ENCODE data around the gene BCL11B.

BCL11B gene

DNA sequence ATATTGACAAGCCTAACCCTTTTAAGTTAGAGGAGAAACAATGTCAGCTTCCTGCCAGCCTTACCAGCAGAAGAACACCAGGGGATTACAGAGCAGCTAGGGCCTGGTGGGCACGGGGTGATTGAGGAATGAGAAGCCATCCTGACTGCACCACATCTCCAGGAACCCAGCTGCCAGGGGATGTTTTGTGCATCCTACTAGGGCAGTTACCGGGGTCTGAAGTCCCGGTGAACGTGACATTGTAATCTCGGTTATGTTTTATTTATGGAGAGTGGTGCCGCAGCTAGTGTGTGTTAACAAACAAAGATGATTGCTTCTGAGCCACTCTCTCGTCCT is 115.9 kb downstream of the BCL11B start:
- no peak overlapping the region for H3K4me3 ChIP-seq (ENCODE audit: low read depth, low read length)
- DNase-seq (ENCODE audit: low read depth) = no peak

DNA sequence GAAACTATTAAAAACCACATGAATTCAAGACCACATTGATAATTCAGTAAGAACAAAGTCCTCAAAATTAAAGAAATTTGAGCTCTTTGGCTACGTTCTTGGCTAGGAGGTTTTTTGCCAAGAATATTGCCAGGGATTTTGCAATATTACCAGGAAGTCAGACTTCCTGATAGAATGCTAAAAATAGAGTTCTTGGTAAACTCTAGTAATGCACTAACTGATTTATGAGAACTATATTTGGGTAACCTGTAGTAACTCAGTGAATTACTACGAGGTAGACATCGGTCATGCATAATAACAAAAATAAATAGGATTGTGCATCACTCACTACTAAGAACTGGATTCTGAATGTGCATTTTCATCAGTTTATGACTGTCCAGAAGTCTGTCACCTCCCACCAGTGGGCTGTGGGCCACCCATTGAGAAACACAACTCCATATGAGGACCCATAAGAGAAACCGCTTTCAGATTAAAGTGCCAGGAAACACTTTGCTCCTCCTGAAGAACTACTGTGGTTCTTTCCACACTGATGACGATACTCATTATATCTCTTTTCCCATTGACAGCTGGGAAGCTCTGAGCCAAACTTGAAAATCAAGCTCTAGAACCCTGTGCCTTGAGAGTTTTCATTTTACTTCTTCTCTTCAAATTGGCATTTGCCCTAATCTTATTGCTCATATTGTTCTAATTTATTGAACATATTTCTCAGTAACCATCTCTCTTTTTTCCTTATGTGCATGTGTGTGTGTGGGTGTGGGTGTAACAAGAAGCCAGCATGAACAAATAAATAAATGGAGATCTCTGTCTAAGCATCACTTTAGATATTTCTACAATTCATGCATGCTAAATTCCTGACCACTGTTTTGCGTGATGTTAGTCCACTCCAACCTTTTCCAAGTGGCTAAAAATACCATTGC is 116.6 kb downstream of the BCL11B start:
- no peak for DNase-seq (ENCODE audit: low read depth)
- H3K4me3 ChIP-seq (ENCODE audit: low read depth, low read length) = no peak overlapping the region

DNA sequence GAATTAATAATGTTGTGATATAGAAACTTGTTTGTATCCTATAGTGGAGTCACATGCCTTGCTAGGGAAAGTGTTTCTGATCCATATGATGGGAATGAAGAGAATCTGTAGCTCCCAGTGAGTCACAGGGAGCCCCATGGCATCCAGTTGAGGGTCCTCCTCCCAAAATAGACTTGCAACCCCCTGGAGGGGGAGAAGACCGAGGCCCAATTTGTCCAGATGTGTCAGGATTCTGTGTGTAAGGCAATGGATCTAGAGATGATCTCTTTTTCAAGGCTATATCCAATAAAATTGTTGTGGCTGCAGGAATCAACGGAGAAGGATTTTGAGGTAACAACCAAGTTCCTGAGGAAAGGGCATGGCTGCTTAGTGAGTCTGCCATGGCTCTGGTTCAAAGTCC is 121.8 kb downstream of the BCL11B start:
- DNase-seq (ENCODE audit: low read depth) = no peak

DNA sequence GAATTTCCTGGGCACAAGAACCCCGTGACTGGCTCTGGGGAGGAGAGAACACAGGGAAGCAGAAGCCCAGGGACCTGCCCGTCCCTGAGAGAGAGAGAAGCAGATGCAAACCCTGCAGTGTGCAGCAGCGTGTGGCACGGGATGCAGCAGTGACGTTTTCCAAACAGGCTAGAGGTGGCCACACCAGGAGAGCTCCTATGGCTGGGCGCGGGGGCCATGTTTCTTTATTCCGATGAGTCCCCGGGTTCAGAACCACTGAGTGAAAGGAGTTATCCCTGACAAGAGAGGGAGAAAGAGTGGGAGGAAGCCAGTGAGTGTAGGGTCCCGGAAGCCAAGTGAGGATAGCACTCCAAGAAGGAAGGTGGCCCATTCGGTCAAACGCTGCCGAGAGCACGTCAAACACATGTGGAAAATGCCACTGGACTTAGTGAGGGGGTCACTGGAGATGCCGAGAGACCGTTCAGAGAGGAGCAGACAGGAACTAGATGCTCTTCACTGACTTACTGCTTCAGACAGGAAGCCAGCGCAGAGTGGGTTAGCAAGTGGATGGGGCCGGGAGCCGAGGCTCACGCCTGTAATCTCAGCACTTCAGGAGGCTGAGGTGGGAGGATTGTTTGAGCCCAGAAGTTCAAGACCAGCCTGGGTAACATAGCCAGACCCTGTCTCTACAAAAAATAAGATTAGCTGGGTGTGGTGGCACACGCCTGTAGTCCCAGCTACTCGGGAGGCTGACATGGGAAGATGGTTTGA is 123.0 kb downstream of the BCL11B start:
- H3K4me3 ChIP-seq (ENCODE audit: low read depth, low read length) = no peak overlapping the region
- no peak for DNase-seq (ENCODE audit: low read depth)

More for the DNA sequence above, 121.8 kb downstream of the BCL11B start:
- H3K4me3 ChIP-seq (ENCODE audit: low read depth, low read length) = no peak overlapping the region

DNA sequence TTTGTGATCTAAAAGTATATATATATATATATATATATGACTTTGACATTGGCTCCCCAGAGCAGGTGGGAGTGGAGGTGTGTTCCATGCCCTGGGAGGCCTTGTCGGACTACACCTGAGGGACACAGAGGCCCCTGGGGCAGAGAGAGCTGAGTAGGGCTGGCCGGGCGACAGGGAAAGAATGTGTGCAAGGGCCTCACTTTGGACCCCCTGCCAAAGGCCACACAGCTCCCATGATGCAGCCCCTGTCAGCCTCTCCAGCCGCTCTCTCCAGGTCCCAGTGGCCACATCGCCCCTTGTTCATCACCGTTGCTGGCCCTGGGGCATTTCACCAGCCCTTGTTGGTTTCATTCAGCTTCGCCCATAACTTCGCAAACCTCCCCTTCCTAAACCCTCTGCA is 123.9 kb downstream of the BCL11B start:
- DNase-seq (ENCODE audit: low read depth) = no peak
- H3K4me3 ChIP-seq (ENCODE audit: low read depth, low read length) = no peak overlapping the region

DNA sequence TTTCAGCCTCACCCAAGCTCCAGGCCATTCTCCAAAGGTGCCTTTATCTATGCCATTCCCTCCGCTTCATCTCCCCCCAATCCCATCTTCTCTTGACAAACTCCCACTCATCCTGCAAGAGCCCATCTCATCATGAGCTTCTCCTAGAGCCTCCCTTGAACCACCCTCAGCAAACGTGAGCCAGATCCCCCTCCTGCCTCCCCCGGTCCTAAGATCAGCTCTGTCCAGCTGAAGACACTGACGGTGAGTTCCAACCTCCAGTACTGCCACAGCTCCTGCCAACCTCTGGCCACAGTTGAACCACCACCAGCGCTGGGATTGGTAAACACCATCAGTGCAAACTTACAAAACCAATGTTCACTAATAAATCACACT is 124.6 kb downstream of the BCL11B start:
- H3K4me3 ChIP-seq (ENCODE audit: low read depth, low read length) = no peak overlapping the region
- no peak for DNase-seq (ENCODE audit: low read depth)

DNA sequence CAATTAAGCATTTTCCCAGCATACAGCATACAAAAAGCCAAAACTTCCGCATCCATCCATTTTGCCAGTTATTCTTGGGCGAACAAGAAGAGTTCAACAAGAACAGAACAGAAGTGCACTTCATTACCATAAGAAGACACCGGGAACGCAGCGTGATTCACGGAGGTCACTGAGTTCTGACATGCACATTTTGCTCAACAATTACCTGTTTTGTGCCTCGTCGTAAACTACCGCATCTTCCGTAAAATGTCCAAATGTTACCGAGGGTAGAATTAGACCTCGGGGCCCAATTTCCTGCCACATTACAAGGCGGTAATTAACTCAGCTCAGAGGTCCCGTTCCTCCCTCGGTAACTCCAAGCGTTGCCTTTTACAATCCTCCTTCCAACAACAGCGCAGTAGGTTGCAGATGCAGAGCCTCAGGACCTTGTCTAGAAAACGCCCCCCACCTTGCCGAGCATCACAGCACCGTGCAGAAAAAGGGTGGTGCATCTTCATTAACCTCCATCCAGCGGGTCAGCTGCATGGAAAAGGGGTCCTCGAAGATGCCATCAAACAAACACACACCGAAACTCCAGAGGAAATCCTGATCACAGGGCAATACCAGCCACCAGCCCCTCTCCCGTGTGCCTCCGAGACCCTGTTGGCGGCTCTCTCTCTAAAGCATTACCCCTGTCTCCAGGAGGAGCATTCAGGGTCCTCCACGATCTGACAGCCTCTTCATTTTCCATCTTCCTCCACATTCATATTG is 125.2 kb downstream of the BCL11B start:
- no peak for DNase-seq (ENCODE audit: low read depth)
- no peak overlapping the region for H3K4me3 ChIP-seq (ENCODE audit: low read depth, low read length)

DNA sequence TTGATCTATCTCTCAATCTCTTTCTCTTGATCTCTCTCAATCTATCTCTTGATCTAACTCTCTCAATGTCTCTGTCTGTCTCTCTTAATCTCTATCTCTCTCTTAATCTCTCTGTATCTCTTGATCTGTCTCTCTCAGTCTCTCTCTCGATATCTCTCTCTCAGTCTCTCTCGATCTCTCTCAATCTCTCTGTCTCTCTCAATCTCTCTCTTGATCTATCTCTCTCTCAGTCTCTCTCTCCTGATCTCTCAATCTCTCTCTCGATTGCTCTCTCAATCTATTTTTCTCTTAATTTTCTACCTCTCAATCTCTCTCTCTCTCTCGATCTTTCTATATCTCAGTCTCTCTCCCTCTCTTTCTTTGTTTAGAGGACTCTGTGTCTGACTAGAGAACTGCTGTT is 126.7 kb downstream of the BCL11B start:
- DNase-seq (ENCODE audit: low read depth) = no peak
- no peak overlapping the region for H3K4me3 ChIP-seq (ENCODE audit: low read depth, low read length)

DNA sequence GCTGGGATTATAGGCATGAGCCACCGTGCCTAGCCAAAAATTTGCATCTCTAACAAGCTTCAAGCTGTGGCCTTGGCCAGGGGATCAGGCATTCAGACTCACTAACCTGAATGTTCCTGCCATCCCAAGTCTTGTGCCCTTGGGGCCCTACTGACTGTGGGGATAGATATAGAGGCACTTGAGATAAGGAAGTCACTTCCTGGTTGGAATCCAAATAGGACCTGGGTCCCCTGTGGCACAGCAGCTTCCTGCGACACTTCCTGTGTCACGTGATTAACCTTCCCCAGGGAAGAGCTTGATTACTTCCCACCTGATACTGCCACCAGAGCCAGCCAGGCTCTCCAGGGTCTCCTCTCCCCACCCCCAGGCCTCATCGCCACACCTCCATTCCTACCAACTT is 128.2 kb downstream of the BCL11B start:
- DNase-seq (ENCODE audit: low read depth) = no peak

DNA sequence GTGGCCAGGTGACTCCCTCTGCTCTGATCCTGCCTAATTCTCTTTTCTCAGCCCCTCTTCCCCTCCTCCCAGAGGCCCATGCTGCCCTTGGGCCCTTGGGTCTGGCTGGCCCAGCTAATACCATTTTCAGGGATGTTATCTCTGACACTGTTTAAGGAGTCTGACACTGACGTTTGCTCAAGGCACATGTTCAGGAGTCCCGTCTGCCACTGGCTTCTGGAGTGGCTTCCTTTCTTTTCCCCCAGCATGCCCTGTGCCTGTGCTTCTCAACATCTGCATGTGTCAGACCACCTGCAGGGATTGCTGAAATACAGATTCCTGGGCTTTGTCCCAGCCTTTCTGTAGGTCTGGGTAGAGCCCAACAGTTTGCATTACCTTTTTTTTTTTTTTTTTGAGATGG is 128.9 kb downstream of the BCL11B start:
- no peak overlapping the region for H3K4me3 ChIP-seq (ENCODE audit: low read depth, low read length)
- no peak for DNase-seq (ENCODE audit: low read depth)

More for the DNA sequence above, 128.2 kb downstream of the BCL11B start:
- no peak overlapping the region for H3K4me3 ChIP-seq (ENCODE audit: low read depth, low read length)

DNA sequence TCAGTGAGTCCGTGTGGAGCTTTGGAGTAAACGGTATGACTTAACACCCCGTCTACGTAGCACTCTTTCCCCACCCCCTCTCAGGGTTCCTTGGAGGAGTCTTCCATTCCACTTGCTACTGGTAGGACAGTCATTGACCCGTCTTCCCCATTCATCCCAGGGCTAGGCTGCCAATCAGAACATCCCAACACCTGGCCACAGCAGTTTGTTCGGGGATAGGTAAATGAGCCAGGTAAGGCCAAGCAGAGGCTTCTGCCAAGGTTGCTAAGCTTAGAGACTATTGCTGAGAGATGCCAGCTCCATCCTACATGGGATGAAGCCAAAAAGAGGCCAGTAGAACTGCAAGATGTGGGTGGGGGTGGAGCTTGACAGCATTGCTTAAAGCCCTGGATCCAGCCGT is 130.8 kb downstream of the BCL11B start:
- DNase-seq (ENCODE audit: low read depth) = no peak

DNA sequence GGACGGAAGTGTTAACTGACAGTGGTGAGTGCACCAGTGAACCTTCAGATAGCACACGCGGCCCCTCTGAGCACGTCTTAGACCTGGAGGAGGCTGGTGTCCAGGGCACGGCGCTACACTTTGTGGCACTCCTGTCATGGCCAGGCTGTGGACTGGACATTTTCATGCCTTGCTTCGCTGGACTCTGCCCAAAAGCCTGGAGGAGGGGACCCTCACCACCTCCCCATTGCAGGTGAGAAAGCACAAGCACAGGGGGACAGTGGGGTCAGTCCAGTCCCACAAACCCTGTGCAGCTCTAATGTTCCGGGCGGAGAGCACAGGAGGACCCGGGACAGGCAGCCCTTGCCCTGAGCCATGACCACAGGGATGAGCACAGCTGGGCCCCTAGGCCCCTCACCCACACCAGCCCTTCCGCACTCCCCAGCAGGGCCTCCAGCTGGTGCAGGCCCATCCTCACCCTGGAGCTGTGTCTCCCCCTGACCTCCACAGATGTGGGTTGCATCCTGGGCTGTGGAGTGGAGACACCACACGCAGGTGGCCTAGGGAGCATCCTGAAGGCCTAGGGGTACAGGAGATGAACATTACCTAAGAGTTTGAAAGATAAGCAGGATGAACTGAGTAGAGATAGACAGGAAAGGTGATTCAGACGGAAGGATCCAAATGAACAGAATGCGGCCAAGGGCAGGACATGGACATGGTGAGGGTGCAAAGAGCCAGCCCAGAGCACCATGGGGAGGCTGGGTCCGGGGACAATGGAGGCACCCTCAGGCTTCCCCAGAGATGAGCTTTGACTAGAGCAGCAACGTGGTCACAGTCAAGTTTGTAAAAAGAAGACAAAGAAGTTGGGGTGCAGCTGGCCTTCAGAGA is 132.8 kb downstream of the BCL11B start:
- H3K4me3 ChIP-seq (ENCODE audit: low read depth, low read length) = no peak overlapping the region
- no peak for DNase-seq (ENCODE audit: low read depth)

More for the DNA sequence above, 130.8 kb downstream of the BCL11B start:
- no peak overlapping the region for H3K4me3 ChIP-seq (ENCODE audit: low read depth, low read length)

DNA sequence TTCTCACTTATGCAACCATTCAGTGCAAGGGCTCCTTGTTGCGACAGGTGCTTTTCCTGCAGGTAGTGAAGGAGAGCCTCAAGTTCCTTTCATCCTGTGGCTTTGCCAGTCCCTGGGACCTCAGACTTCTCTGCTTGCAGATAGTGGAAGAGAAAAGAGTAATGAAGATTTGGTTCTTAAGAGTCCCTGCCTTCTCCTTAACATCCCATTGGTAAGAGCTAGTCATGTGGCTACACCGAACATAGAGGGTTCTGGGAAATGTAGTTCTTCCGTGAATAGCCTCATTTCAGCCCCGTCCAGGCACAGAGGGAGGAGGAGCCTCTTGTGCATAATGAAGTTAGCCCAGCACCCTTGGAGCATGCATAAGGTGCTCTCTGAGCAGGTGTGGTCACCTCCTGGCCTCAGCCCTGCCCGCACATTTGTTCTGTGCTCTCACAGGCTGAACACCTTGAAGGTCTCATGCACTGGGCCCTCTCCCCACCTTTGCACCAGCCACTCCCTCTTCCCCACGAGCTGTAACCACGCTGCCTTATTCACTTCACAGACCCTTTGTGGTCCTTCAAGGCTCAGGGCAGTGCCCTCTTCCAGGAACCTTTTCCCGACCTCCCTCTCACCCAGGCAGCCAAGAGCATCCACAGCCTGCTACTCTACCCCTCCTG is 134.0 kb downstream of the BCL11B start:
- no peak overlapping the region for H3K4me3 ChIP-seq (ENCODE audit: low read depth, low read length)
- DNase-seq (ENCODE audit: low read depth) = no peak

DNA sequence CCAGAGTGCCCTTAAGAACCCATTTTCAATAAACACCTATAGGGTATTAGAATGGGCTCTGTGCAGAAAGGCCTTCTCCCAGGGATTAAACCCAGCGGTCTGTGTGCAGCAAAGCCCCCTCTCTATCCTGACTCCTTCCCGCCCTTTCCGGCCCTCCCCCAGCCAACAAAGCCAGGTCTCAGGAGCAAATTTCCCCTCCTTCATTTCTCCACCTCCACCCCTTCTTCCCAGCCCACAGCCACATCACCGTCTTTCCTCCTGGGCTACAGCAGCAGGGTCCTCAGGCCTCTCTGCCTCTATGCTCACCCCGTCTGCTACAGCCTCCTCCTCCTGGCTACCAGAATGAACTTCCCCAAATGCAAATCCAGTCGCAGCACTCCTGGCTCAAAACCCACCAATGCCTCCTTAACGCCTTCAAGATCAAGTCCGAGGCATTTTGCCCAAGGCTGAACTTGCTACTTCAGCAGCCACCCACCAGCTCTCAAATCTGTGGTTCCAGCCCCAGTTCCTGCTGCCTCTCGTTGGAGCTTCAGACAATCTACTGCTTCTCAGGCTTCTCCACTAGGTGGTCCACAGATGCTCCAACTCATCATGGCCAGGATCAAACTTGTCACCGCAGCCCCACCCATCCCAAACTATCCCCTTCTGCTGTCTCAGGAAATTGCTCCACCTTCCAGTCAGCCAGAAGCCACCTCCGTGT is 134.8 kb downstream of the BCL11B start:
- H3K4me3 ChIP-seq (ENCODE audit: low read depth, low read length) = no peak overlapping the region
- no peak for DNase-seq (ENCODE audit: low read depth)

DNA sequence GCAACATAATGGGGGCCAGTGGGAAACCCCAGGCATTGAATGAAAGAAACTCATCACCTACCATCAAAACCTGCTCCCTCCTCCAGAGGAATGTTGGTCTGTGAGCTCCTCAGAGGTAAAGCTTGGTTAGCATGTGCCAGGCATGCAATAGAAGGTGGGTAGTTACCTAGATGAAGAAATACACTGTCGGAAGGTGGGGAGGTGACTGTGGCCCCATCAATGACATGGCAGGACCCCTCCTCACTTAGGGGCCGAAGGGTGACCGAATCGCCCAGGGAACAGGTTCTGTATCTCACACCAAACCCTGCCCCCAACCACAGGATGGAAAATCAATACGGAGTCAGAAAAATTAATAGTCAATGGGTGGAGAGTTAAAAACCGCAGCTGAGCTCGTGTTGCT is 135.6 kb downstream of the BCL11B start:
- DNase-seq (ENCODE audit: low read depth) = no peak

DNA sequence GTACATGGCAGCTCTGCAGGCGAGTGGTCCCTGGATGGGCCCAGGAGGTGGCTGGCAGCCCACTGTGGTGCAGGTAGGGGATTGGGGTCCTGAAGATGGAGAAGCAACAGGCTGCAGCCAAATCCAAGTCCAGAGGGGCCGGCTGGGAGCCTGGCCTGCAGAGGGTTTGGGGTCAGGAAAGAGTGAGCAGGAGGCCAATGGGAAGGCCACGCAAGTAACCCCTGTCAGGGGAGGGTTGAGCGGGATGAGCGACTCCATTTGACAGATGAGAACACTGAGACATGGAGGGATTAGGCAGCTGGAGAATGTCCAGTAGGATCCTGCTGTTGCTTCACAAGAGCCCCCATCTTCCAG is 136.0 kb downstream of the BCL11B start:
- no peak overlapping the region for H3K4me3 ChIP-seq (ENCODE audit: low read depth, low read length)
- no peak for DNase-seq (ENCODE audit: low read depth)

More for the DNA sequence above, 135.6 kb downstream of the BCL11B start:
- H3K4me3 ChIP-seq (ENCODE audit: low read depth, low read length) = no peak overlapping the region

DNA sequence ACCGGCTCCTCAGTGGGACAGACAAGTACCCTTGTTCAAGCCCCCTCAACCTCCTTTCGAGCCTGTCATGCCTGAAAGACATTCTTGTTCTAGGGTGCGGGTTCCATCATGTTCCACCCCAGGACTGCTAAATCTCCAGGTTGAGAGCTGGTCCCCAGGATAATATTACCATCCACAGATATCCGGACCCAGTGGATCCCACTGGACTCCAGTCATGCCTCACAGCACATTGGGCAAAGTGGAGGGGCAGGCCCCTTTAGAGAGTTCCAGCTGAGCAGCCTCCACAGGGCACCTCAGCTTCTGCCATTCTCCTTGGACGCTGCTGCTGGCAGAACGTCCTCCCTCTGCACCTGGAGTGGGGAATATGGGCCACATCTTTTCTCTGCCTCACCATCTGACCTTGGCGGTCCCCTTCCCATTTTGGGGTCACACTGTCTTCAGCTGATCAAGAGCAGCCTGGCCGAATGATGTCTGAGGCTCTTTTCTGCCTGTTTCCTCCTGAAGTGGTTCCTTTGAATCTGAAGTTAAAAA is 137.4 kb downstream of the BCL11B start:
- H3K4me3 ChIP-seq (ENCODE audit: low read depth, low read length) = no peak overlapping the region
- DNase-seq (ENCODE audit: low read depth) = no peak

Measured in skeletal muscle cell (primary cell).